GM12878 (cell line): Measurements from ENCODE around the gene RPS10. TPM values are rescaled to one million over a fixed set of nuclear protein-coding genes. Genes with fewer than 3 reads are reported as not detected.
A peak's percentile ranks its signal among the peaks of the same experiment; 100 is the strongest.

Experiments used
- EED ChIP-seq: sonication (generic); IDR thresholded peaks from 2 replicates; pipeline ENCODE4 v1.6.1; 2016; ENCODE audit warnings: antibody characterized with exemption, low read depth
- GATAD2B ChIP-seq: fragments of 450-650 bp; conservative IDR thresholded peaks from 2 replicates; pipeline ENCODE4 v1.6.1; 2017; ENCODE audit warnings: low read depth, mild to moderate bottlenecking, moderate library complexity
- HDAC2 ChIP-seq: fragments of 200-600 bp; sonication (generic); IDR thresholded peaks from 2 replicates; pipeline ENCODE4 v1.6.1; 2017
- NFXL1 ChIP-seq: fragments of 450-650 bp; IDR thresholded peaks from 2 replicates; pipeline ENCODE4 v1.6.1; 2017; ENCODE audit warnings: antibody characterized with exemption, mild to moderate bottlenecking, borderline replicate concordance
- PML ChIP-seq: IDR thresholded peaks from 2 replicates; pipeline ENCODE4 v1.6.1; 2012; ENCODE audit warnings: low read length, inconsistent platforms
- POLR2AphosphoS2 ChIP-seq: IDR thresholded peaks from 2 replicates; pipeline ENCODE4 v1.6.1; 2011; ENCODE audit warnings: low read depth, mild to moderate bottlenecking, low read length, improper control_type of control experiment, moderate library complexity
- RAD51 ChIP-seq: fragments of 450-650 bp; IDR thresholded peaks from 2 replicates; pipeline ENCODE4 v1.6.1; 2016; ENCODE audit warnings: moderate library complexity, mild to moderate bottlenecking, inconsistent platforms
- RBBP5 ChIP-seq: fragments of 200-600 bp; sonication (generic); conservative IDR thresholded peaks from 2 replicates; pipeline ENCODE4 v1.6.1; 2016
- SIN3A ChIP-seq: IDR thresholded peaks from 2 replicates; pipeline ENCODE4 v1.6.1; 2012; ENCODE audit warnings: low read depth, low read length, improper control_type of control experiment
- SIX5 ChIP-seq: IDR thresholded peaks from 2 replicates; pipeline ENCODE4 v1.6.1; 2011; ENCODE audit warnings: mild to moderate bottlenecking, low read depth, low read length, moderate library complexity; ENCODE audit not compliant: severe bottlenecking
- SMAD1 ChIP-seq: fragments of 450-650 bp; IDR thresholded peaks from 2 replicates; pipeline ENCODE4 v1.6.1; 2018; ENCODE audit warnings: mild to moderate bottlenecking, low read depth; ENCODE audit not compliant: partially characterized antibody
- SREBF1 ChIP-seq: IDR thresholded peaks from 2 replicates; pipeline ENCODE4 v1.6.1; 2012; ENCODE audit warnings: mild to moderate bottlenecking, low read length
- STAT3 ChIP-seq: IDR thresholded peaks from 2 replicates; pipeline ENCODE4 v1.6.1; 2011; ENCODE audit warnings: low read depth, low read length, improper control_type of control experiment
- ZNF622 ChIP-seq: fragments of 450-650 bp; IDR thresholded peaks from 2 replicates; pipeline ENCODE4 v1.6.1; 2017; ENCODE audit warnings: mild to moderate bottlenecking, inconsistent platforms
- polyA plus RNA-seq, 11 experiments: library from polyadenylated mRNA; depleted of rRNA in 4 of 11; unstranded in 6 of 11; stranded (reverse) in 5 of 11; fragments of >200 nt; fragmentation: Nextera tagmentation in 4 of 11; fragmentation: Illumina TruSeq in 1 of 11; extraction: Ambion mirVana in 4 of 11; extraction: Trizol in 1 of 11; gene quantifications; 1 replicate in 1 of 11; 2 replicates in 10 of 11; pipeline versions ENCODE4 v1.2.1 to v1.2.3, GENCODE V29; 2011 to 2016; ENCODE audit warnings: inconsistent platforms in 2 of 11, missing spikeins in 2 of 11, low read depth in 1 of 11
- total RNA-seq, 4 experiments: library from RNA; depleted of rRNA in 3 of 4; stranded (reverse); fragments of >200 nt in 3 of 4; fragmentation: Illumina TruSeq in 1 of 4; extraction: Trizol in 1 of 4; gene quantifications; 2 replicates each; pipeline versions ENCODE4 v1.2.1 to v1.2.3, GENCODE V29; 2013 to 2021
- TF ChIP-seq, protein P1 (sequence below): fragments of 450-650 bp; IDR thresholded peaks from 2 replicates; pipeline ENCODE4 v1.6.1; 2018; ENCODE audit warnings: mild to moderate bottlenecking, low read depth, moderate library complexity; ENCODE audit not compliant: partially characterized antibody
- TF ChIP-seq, protein P2 (sequence below): fragments of 150-350 bp; IDR thresholded peaks from 2 replicates; pipeline ENCODE4 v1.6.1; 2016; ENCODE audit warnings: low read depth, low read length
- TF ChIP-seq, protein P3 (sequence below): fragments of 450-650 bp; IDR thresholded peaks from 2 replicates; pipeline ENCODE4 v1.6.1; 2017; ENCODE audit warnings: borderline replicate concordance
- TF ChIP-seq, protein P4 (sequence below): IDR thresholded peaks from 2 replicates; pipeline ENCODE4 v1.6.1; 2012; ENCODE audit warnings: low read depth, low read length, improper control_type of control experiment
- TF ChIP-seq, protein P5 (sequence below): fragments of 450-650 bp; IDR thresholded peaks from 2 replicates; pipeline ENCODE4 v1.6.1; 2017; ENCODE audit warnings: low read depth, mild to moderate bottlenecking, moderate library complexity

Gene RPS10
- total and polyA plus RNA-seq, 10 of the 15 experiments (the other 5 are each of a cell fraction or from before 2014, with no cell fraction given) = 1,546 to 3,970 (median 2,813) TPM

DNA sequence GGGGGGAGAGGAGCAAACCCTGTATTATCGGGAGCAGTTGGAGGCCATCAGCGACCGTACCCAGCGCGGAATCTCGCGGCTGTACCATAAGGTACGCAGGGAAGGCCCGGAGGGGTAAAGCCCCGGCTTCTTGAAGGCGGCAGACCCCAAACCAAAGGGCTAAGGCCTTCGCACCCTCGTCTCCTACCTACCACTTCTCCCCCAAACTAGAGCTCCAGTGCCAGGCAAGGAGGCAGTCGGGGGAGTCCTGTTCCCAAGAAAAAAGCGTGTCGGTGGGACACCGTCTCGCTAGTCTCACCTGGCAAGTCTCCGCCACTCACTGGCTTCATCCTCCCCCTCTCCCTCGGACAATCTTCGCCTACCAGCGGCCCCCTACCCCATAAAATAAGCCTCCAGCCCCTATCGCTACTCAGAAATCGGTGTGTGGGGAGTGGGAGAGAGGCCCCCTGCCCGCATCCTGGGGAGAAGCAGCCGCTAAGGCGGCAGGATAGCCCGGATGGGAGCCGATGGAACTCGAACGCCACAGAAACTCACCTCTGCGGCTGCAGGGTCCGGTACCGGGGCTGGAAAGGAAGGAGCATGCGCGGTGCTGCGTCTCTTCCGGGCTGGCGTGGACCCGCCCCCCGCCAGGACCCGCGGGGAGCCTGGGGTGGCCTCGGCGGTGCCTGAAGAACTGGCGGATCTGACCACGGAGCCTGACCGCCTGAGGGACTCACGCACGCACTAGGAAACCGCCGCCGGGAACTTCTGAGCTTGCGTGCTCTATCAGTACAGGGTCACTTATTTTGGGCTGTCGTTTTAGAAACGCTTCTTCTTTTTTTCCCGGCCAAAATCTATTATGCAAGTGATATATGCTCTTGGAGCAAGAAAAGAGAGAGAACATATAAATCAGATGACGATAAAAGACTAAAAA, at the start of gene RPS10 (continued):
- TF ChIP-seq, protein P1, sequence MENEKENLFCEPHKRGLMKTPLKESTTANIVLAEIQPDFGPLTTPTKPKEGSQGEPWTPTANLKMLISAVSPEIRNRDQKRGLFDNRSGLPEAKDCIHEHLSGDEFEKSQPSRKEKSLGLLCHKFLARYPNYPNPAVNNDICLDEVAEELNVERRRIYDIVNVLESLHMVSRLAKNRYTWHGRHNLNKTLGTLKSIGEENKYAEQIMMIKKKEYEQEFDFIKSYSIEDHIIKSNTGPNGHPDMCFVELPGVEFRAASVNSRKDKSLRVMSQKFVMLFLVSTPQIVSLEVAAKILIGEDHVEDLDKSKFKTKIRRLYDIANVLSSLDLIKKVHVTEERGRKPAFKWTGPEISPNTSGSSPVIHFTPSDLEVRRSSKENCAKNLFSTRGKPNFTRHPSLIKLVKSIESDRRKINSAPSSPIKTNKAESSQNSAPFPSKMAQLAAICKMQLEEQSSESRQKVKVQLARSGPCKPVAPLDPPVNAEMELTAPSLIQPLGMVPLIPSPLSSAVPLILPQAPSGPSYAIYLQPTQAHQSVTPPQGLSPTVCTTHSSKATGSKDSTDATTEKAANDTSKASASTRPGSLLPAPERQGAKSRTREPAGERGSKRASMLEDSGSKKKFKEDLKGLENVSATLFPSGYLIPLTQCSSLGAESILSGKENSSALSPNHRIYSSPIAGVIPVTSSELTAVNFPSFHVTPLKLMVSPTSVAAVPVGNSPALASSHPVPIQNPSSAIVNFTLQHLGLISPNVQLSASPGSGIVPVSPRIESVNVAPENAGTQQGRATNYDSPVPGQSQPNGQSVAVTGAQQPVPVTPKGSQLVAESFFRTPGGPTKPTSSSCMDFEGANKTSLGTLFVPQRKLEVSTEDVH = no peak
- no peak for TF ChIP-seq ZNF622
- TF ChIP-seq SIN3A = 0 out of 2 replicates have a peak, but pooled peaks have one; percentile 50
- TF ChIP-seq SIX5 = no peak
- TF ChIP-seq, protein P2, sequence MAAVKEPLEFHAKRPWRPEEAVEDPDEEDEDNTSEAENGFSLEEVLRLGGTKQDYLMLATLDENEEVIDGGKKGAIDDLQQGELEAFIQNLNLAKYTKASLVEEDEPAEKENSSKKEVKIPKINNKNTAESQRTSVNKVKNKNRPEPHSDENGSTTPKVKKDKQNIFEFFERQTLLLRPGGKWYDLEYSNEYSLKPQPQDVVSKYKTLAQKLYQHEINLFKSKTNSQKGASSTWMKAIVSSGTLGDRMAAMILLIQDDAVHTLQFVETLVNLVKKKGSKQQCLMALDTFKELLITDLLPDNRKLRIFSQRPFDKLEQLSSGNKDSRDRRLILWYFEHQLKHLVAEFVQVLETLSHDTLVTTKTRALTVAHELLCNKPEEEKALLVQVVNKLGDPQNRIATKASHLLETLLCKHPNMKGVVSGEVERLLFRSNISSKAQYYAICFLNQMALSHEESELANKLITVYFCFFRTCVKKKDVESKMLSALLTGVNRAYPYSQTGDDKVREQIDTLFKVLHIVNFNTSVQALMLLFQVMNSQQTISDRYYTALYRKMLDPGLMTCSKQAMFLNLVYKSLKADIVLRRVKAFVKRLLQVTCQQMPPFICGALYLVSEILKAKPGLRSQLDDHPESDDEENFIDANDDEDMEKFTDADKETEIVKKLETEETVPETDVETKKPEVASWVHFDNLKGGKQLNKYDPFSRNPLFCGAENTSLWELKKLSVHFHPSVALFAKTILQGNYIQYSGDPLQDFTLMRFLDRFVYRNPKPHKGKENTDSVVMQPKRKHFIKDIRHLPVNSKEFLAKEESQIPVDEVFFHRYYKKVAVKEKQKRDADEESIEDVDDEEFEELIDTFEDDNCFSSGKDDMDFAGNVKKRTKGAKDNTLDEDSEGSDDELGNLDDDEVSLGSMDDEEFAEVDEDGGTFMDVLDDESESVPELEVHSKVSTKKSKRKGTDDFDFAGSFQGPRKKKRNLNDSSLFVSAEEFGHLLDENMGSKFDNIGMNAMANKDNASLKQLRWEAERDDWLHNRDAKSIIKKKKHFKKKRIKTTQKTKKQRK = no peak
- peak; percentile 91 for TF ChIP-seq PML
- TF ChIP-seq RAD51 = no peak
- peak; percentile 70; the same call in 1 of the 2 replicates for TF ChIP-seq POLR2AphosphoS2
- 0 out of 2 replicates have a peak, but pooled peaks have one; percentile 14 for TF ChIP-seq EED
- peak; percentile 40 for TF ChIP-seq SMAD1
- no peak for TF ChIP-seq HDAC2
- no peak for TF ChIP-seq SREBF1
- TF ChIP-seq, protein P3, sequence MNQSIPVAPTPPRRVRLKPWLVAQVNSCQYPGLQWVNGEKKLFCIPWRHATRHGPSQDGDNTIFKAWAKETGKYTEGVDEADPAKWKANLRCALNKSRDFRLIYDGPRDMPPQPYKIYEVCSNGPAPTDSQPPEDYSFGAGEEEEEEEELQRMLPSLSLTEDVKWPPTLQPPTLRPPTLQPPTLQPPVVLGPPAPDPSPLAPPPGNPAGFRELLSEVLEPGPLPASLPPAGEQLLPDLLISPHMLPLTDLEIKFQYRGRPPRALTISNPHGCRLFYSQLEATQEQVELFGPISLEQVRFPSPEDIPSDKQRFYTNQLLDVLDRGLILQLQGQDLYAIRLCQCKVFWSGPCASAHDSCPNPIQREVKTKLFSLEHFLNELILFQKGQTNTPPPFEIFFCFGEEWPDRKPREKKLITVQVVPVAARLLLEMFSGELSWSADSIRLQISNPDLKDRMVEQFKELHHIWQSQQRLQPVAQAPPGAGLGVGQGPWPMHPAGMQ = peak; percentile 93
- TF ChIP-seq, protein P4, sequence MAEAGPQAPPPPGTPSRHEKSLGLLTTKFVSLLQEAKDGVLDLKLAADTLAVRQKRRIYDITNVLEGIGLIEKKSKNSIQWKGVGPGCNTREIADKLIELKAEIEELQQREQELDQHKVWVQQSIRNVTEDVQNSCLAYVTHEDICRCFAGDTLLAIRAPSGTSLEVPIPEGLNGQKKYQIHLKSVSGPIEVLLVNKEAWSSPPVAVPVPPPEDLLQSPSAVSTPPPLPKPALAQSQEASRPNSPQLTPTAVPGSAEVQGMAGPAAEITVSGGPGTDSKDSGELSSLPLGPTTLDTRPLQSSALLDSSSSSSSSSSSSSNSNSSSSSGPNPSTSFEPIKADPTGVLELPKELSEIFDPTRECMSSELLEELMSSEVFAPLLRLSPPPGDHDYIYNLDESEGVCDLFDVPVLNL = no peak
- peak; percentile 30; the same call in 1 of the 2 replicates for TF ChIP-seq GATAD2B
- TF ChIP-seq STAT3 = no peak
- TF ChIP-seq, protein P5, sequence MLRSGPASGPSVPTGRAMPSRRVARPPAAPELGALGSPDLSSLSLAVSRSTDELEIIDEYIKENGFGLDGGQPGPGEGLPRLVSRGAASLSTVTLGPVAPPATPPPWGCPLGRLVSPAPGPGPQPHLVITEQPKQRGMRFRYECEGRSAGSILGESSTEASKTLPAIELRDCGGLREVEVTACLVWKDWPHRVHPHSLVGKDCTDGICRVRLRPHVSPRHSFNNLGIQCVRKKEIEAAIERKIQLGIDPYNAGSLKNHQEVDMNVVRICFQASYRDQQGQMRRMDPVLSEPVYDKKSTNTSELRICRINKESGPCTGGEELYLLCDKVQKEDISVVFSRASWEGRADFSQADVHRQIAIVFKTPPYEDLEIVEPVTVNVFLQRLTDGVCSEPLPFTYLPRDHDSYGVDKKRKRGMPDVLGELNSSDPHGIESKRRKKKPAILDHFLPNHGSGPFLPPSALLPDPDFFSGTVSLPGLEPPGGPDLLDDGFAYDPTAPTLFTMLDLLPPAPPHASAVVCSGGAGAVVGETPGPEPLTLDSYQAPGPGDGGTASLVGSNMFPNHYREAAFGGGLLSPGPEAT = peak; percentile 52; the same call in 1 of the 2 replicates
- no peak for TF ChIP-seq NFXL1
- TF ChIP-seq RBBP5 = peak; percentile 89; the same call in 1 of the 2 replicates
